ENCODE data around the gene DCTN3. TPM values are rescaled to one million over a fixed set of nuclear protein-coding genes. Genes with fewer than 3 reads are reported as not detected.

DCTN3 gene
- total and polyA plus RNA-seq, 2 of the 4 experiments (the other 2 are of a cell fraction), result 122 to 183 TPM

DNA sequence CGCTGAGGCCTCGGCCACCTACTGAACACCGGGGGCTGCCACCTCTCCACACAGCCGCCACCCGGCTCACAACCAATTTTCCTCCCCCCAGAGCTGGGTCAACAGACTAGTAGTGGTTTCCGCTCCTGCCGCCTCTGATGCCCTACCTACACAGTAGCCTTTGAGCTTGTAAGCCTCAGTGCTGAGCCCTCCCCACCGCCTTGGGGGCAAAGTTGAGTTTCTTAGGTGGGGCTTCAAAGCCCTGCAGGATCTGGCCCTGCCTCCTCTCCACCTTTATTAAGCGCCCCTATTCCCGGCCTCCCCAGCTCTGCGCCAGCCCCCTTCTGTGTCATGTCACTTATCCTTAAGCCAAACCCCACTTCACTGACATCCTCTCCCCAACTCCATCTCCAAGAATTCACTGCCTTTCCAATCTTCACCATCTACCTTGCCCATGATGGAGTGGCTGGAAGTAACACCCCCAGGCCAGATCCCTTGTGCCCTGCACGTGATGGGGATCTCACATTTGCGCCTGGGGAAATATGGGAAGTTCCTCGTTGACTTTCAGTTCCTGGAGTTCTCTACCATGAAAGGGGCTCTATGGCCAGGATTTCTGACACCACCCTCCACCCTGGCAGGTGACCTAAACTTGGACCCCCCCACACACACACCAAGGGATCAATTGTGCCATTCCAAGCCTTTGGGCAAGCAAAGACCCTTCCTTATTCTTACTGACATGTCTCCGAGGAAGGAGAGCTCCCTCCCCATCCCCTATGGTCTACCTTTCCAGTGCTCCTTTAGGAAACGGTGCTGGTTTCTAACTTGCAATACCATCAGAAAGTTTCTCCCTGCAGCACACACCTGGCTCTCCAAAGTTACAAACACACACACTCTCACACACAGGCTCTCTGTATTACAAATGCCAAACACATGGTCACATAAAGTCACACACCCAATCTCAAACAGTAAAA lies 28.1 kb downstream of the DCTN3 start (continued):
- TF ChIP-seq, protein P1, sequence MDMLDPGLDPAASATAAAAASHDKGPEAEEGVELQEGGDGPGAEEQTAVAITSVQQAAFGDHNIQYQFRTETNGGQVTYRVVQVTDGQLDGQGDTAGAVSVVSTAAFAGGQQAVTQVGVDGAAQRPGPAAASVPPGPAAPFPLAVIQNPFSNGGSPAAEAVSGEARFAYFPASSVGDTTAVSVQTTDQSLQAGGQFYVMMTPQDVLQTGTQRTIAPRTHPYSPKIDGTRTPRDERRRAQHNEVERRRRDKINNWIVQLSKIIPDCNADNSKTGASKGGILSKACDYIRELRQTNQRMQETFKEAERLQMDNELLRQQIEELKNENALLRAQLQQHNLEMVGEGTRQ (IDR thresholded peaks at IDR 0.05; ENCODE audit: low read depth, low read length), result no peak

DNA sequence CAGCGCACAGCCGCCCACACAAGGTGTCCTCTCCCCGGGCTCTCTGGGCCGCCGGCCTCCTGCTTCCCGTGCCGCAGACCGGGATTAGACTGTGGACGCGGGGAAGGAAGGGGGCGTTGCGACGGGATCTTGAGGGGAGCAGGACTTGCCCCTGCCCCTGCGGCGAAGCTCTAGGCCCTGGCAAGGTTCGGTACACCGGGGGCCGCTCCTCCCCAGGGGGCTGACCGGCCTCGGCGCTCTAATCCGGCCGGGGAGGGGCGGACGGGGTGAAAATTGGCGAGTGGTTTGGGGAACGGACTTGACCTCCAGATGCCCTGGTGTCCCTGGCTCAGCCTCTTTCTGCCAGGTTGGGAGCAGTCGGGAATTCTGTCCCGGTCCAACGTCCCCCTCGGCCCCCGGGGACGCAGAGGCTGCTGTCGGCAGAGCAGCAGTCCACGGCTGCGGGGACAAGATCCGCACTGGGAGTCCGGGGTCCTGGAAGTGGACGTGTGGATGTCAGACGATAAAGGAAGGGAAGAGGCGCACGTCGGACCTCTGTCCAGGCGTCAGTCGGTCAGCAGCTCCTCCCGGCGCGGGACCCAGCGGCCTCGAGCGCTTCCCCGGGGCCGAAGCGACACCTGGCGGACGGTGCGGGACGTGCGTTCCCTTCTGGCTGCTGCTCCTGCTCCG lies 28.9 kb downstream of the DCTN3 start:
- H2AK5ac ChIP-seq (ENCODE audit: low read depth, low read length), result no peak overlapping the region
- no peaks in the 10 kb centered on the region for H3K9me3 ChIP-seq (ENCODE audit: control insufficient read depth, insufficient read depth, low read length)
- no peak overlapping the region for H3K9ac ChIP-seq (ENCODE audit: low read depth, low read length)
- no peak overlapping the region for H3K27ac ChIP-seq (ENCODE audit: insufficient read depth, low read length)
- no peak overlapping the region for H2AK9ac ChIP-seq (replicated peaks; ENCODE audit: low read depth, low read length, poor library complexity)
- H3K18ac ChIP-seq (ENCODE audit: low read depth, low read length), result no peak overlapping the region
- peaks cover 85% of the 10 kb centered on the region for H3K27me3 ChIP-seq (ENCODE audit: control insufficient read depth, insufficient read depth, low read length)
- no peak overlapping the region for H4K91ac ChIP-seq (ENCODE audit: insufficient read depth, low read depth, low read length)
- H4K5ac ChIP-seq (ENCODE audit: low read depth, low read length), result no peak overlapping the region
- no peaks in the 10 kb centered on the region for H3K36me3 ChIP-seq (ENCODE audit: control insufficient read depth, insufficient read depth, low read length)
- no peaks in the 10 kb centered on the region for H3K79me1 ChIP-seq (ENCODE audit: low read depth in 1 of 2, low read length in 2 of 2)
- ChIA-PET POLR2A (ENCODE audit: unreplicated experiment) (interaction anchor here (0.6 to 1.3 kb wide), 2 partner anchors 48 to 187 kb away, joined by 3 to 5 read pairs; no protein-coding TSS in a partner anchor), CTCF (interaction anchor here (0.6 to 3.3 kb wide), 17 partner anchors 10 to 541 kb away, joined by 3 to 35 read pairs (median 4); no protein-coding TSS in a partner anchor)
- H3K4ac ChIP-seq (ENCODE audit: low read depth, low read length), result no peak overlapping the region
- H3K14ac ChIP-seq (replicated peaks; ENCODE audit: low read depth, low read length), result no peak overlapping the region
- H3K4me1 ChIP-seq (ENCODE audit: control insufficient read depth, insufficient read depth, low read length), result no peaks in the 10 kb centered on the region; the same call in 1 of the 2 replicates
- in situ Hi-C loops (cut with MboI; ENCODE audit: low sequenced_read_pairs), result no loop called here
- WGBS, 2 experiments (ENCODE audit: extremely low coverage in 2 of 2, insufficient read length in 1 of 2), result 12% methylated on average over 28 of the region's 60 CpGs; no CpG with 5 or more reads in 1 of the 2 experiments
- H2AFZ ChIP-seq (replicated peaks; ENCODE audit: low read length, poor library complexity), result peak overlapping the region; percentile 79
- H4K8ac ChIP-seq (ENCODE audit: low read depth in 2 of 2, low read length in 2 of 2), result no peak overlapping the region
- H2BK15ac ChIP-seq (ENCODE audit: low read depth, low read length), result no peak overlapping the region
- dilution Hi-C loops (cut with HindIII; ENCODE audit: low sequenced_read_pairs, unreplicated experiment), result no loop called here
- peaks cover 8% of the 10 kb centered on the region; the same call in 1 of the 2 replicates for H4K20me1 ChIP-seq (ENCODE audit: insufficient read depth, low read length)
- no peak overlapping the region for H3K56ac ChIP-seq (ENCODE audit: extremely low read depth, insufficient read depth, low read length)
- no peak overlapping the region for H2BK5ac ChIP-seq (ENCODE audit: low read depth, low read length, poor library complexity, severe bottlenecking)
- H3K9me1 ChIP-seq (ENCODE audit: insufficient read depth, low read length), result no peaks in the 10 kb centered on the region
- no peak overlapping the region for H2BK120ac ChIP-seq (ENCODE audit: low read depth, low read length)
- ATAC-seq (ENCODE audit: low read depth) (peak; percentile 97), DNase-seq (peak; percentile 60)
- no peak overlapping the region for H3K4me3 ChIP-seq (ENCODE audit: insufficient read depth, low read depth, low read length)
- no peak overlapping the region for H3K4me2 ChIP-seq (ENCODE audit: low read depth, low read length)
- H3K23ac ChIP-seq (ENCODE audit: low read depth, low read length), result no peak overlapping the region
- intact Hi-C loops (cut with micrococcal nuclease), result loop anchor here (1.0 kb wide), 2 partner anchors 43 to 154 kb away; no protein-coding TSS in a partner anchor
- BruUV-seq (replicated peaks), result no TSS peak
- no peak overlapping the region for H2BK20ac ChIP-seq (ENCODE audit: low read depth, low read length)
- peak; percentile 54; the same call in 1 of the 2 replicates for TF ChIP-seq MAZ (IDR thresholded peaks at IDR 0.05; ENCODE audit: borderline replicate concordance, low read depth, low read length)
- TF ChIP-seq SMC3 (IDR thresholded peaks at IDR 0.05; ENCODE audit: low read depth, low read length), result peak; percentile 97
- TF ChIP-seq RCOR1 (IDR thresholded peaks at IDR 0.05; ENCODE audit: insufficient replicate concordance, low read length), result no peak
- TF ChIP-seq RAD21 (IDR thresholded peaks at IDR 0.05; ENCODE audit: low read length), result peak; percentile 92
- TF ChIP-seq CHD1 (IDR thresholded peaks at IDR 0.05; ENCODE audit: low read depth, low read length), result no peak
- TF ChIP-seq POLR2A (IDR thresholded peaks at IDR 0.05; ENCODE audit: low read depth, low read length), result no peak
- TF ChIP-seq, protein P2, sequence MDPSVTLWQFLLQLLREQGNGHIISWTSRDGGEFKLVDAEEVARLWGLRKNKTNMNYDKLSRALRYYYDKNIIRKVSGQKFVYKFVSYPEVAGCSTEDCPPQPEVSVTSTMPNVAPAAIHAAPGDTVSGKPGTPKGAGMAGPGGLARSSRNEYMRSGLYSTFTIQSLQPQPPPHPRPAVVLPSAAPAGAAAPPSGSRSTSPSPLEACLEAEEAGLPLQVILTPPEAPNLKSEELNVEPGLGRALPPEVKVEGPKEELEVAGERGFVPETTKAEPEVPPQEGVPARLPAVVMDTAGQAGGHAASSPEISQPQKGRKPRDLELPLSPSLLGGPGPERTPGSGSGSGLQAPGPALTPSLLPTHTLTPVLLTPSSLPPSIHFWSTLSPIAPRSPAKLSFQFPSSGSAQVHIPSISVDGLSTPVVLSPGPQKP (IDR thresholded peaks at IDR 0.05; ENCODE audit: borderline replicate concordance, low read depth, low read length), result no peak
- TF ChIP-seq, protein P3, sequence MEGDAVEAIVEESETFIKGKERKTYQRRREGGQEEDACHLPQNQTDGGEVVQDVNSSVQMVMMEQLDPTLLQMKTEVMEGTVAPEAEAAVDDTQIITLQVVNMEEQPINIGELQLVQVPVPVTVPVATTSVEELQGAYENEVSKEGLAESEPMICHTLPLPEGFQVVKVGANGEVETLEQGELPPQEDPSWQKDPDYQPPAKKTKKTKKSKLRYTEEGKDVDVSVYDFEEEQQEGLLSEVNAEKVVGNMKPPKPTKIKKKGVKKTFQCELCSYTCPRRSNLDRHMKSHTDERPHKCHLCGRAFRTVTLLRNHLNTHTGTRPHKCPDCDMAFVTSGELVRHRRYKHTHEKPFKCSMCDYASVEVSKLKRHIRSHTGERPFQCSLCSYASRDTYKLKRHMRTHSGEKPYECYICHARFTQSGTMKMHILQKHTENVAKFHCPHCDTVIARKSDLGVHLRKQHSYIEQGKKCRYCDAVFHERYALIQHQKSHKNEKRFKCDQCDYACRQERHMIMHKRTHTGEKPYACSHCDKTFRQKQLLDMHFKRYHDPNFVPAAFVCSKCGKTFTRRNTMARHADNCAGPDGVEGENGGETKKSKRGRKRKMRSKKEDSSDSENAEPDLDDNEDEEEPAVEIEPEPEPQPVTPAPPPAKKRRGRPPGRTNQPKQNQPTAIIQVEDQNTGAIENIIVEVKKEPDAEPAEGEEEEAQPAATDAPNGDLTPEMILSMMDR (conservative IDR thresholded peaks at IDR 0.05; ENCODE audit: low read depth, low read length), result peak; percentile 93

All from IMR-90 (cell line).